ENCODE data around the gene BBS10.
"Not testable (repeated sequence)": the region's sequence is repeated elsewhere in the genome, so short reads cannot be mapped to it uniquely, and the experiment has no call there.

BBS10 gene

DNA sequence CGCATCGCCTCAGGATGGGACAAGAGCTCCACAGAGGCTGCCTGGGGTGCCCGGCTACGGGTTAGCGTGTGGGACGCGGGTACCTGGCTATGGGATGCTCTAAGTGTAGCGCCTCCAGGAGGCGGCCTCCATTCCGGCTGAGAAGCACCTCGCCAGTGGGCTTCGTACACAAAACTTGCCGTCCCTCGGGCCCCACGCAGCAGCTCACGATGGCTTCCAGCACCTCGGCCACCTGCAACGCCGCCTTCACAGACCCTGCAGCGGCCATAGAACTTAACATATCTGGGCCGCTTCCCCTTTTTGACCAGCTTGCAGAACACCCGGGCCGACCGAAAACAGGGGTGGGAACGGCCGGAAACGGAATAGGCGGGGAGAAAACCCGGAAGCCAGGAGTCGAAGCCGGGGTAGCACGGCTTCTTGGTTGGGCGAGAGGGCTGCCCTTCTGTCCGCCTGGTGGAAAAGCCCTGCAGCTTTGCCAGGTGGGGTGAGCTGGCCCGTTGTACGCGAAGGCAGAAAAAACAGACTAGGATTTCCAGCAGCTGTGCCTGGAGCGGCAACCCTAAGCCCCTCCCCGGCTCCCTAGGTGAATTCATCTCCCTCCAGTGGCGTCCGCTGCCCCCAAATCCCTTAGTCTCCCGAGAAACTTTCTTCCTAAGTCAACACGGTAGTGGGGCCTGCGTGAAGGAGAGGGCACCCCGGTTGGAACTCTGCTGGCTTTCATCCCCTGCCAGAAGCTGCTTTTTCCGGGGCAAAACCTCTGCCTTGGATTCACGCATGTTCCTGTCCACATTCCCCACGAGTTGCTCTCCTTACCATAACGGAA lies at the start of gene BBS10:
Gene BBS10, minus strand, starts transcription at position 337 of the 823 bp plus-strand sequence. Its CDS starts 57 bp downstream, at position 280.
- peak; percentile 96 for DNase-seq (ENCODE audit: low spot score)

GRCh38 chr12:76391461-76391860 lies 43.2 kb upstream of the BBS10 start:
- DNase-seq (ENCODE audit: low spot score): no peak

DNA sequence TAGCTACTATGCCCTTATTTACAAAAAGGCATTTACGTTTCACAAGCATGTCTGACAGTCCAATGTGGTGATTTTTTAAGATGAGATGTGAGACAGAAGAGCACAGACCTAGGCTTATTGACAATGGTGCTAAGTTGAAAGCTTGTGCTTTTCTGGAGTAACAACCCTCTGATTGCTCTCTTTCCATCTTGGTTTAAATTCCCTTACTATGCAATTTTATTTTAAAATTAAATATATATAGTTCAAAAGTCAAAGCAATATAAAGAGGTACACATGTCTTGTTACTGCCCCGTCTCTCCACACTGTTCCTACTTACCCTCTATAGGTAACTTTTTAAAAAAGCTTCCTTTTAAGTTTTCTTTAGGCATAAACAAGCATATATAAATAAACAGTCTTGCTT lies 39.4 kb upstream of the BBS10 start:
- no peak for DNase-seq (ENCODE audit: low spot score)

GRCh38 chr12:76384560-76384959 lies 36.3 kb upstream of the BBS10 start:
- DNase-seq (ENCODE audit: low spot score): no peak

GRCh38 chr12:76383988-76384387 lies 35.8 kb upstream of the BBS10 start:
- DNase-seq (ENCODE audit: low spot score): no peak

DNA sequence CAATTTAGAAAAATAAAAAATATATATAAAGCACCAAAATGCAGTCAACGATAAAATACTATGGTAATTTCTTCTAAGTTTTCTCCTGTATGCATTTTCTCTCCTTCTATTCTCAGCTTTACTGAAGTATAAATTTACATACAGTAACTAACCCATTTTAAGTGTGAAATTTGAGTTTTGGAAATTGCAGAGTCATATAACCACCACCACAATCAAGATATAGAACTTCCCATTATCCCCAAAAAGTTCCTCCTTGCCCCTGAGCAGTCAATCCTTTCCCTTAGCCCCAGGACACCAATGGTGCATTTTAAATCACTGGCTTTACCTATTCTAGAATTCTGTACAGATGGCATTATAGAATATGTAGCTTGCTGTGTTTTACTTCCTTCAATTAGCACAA lies 31.0 kb upstream of the BBS10 start:
- DNase-seq (ENCODE audit: low spot score): no peak

- not testable (repeated sequence) for DNase-seq (ENCODE audit: low spot score)
Measured at GRCh38 chr12:76376876-76377275, 28.7 kb upstream of the BBS10 start.

DNA sequence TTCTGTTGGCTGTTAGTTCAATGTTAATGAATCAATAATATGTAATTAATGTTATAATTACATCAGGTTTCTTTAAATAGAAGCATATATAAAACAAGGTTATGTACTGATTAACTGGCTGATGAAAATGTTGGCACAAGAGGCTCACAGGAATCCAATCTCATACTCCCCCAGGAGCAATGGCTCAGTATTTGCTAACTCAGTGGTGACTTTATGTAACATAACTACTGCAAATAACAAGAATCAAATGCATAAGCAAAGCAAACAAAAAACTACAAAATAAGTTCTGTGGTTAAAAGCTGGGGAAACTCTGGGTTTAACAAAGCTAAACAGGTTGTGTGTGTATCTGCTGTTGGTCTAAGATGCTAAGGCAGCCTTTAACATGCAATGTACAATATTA lies 27.7 kb upstream of the BBS10 start:
- DNase-seq (ENCODE audit: low spot score): no peak

DNA sequence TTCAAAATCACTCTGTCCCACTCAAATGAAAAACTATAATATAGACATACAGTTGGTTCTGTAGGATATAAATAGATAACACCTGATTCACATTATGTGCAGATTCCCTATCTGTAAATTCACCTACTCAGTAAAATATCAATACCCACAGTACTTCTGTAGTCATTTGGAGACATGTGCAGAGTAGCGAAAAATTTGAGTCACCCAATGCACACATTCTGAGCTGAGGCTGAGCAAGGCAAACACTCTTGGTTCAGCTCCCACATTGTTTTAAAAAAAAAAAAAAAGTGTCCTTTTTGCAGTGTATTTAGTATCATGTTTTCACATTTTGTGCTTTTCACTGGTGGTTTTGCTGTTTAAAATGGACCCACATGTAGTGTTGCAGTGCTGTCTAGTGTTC lies 27.3 kb upstream of the BBS10 start:
- no peak for DNase-seq (ENCODE audit: low spot score)

GRCh38 chr12:76374386-76375020 lies 26.3 kb upstream of the BBS10 start:
- DNase-seq (ENCODE audit: low spot score): peak; percentile 4

GRCh38 chr12:76368230-76368629 lies 20.0 kb upstream of the BBS10 start:
- DNase-seq (ENCODE audit: low spot score): no peak

GRCh38 chr12:76366163-76366562 lies 17.9 kb upstream of the BBS10 start:
- DNase-seq (ENCODE audit: low spot score): no peak

DNA sequence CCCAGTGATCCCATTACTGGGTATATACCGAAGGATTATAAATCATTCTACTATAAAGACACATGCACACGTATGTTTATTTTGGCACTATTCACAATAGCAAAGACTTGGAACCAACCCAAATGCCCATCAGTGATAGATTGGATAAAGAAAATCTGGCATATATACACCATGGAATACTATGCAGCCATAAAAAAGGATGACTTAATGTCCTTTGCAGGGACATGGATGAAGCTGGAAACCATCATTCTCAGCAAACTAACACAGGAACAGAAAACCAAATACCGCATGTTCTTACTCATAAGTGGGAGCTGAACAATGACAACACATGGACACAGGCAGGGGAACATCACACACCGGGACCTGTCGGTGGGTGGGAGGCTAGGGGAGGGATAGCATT lies 15.9 kb upstream of the BBS10 start:
- DNase-seq (ENCODE audit: low spot score): not testable (repeated sequence)

DNA sequence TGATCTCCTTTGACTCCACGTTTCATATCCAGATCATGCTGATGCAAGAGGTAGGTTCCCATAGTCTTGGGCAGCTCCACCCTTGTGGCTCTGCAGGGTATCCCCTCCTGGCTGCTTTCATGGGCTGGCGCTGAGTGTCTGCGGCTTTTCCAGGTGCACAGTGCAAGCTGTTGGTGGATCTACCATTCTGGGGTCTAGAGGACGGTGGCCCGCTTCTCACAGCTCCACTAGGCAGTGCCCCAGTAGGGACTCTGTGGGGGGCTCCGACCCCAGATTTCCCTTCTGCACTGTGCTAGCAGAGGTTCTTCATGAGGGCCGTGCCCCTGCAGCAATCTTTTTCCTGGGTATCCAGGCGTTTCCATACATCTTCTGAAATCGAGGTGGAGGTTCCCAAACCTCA lies 12.1 kb upstream of the BBS10 start:
- DNase-seq (ENCODE audit: low spot score): no peak

DNA sequence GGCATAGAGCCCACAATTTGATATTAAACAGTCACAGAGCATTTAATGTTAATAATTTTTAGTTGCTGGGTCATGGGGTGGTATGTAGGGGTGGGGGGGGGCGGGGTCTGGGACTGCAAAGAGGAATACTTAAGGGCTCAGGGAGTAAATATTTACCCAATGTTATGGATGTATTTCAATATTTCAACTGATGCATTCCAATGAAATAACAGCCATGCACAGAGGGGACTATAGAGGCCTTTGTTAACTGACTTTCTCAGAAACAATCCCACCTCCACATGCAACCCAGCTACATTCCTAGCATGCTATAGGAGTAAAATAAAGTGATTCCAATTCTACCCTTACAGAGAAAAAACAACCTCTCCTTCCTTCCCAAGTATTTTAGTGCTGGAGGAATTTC lies 7.9 kb upstream of the BBS10 start:
- DNase-seq (ENCODE audit: low spot score): no peak

GRCh38 chr12:76346798-76347420 lies 1.3 kb downstream of the BBS10 start:
- DNase-seq (ENCODE audit: low spot score): peak; percentile 44

DNA sequence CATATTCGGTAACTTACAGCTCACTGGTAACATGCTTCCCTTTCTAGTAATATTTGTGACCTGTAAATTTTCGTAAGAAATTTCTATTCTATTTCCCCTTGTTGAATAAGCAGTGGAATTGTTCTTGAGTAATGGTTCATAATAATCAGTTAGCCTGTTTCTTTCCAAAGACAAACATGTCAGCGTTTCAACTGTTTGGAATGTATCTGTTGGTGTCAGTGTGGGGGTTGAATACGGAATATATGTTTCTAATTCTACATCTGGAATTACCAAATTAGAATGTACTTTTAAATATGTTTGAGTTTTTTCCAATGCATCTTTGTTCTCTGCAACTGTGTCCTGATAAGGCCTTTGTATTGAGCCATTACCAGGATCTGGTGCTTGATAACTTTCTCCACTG lies 2.0 kb downstream of the BBS10 start:
- peak; percentile 20 for DNase-seq (ENCODE audit: low spot score)

GRCh38 chr12:76345569-76345968 lies 2.6 kb downstream of the BBS10 start:
- DNase-seq (ENCODE audit: low spot score): no peak

DNA sequence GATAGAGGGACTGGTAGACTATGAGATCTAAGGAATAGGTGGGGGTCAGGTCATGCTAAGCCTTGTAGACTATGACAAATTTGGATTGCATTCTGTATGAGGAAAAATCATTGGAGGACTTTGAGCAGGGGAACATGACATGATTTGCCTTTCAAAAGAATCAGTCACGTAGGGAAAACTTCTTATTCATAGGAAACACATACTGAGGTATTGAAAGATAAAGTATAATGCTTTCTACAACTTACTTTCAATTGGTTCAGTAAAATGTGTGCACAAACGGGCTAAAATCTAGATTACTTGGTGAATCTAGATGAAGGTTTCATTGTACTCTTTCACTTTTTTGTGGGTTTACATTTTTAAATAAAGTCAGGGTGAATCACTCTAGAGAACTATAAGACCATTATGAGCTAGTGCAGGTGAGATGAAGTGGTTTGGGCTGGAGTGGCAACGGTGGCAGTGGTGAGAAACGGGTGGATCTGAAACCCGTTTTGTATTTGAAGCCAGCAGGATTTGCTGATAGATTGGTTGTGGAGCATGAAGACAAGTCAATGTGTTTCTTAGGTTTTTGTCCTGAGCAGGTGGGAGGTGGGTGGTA lies 6.7 kb downstream of the BBS10 start:
- DNase-seq (ENCODE audit: low spot score): peak; percentile 25

- DNase-seq (ENCODE audit: low spot score): no peak
Measured at GRCh38 chr12:76340680-76341435, 7.4 kb downstream of the BBS10 start.

DNA sequence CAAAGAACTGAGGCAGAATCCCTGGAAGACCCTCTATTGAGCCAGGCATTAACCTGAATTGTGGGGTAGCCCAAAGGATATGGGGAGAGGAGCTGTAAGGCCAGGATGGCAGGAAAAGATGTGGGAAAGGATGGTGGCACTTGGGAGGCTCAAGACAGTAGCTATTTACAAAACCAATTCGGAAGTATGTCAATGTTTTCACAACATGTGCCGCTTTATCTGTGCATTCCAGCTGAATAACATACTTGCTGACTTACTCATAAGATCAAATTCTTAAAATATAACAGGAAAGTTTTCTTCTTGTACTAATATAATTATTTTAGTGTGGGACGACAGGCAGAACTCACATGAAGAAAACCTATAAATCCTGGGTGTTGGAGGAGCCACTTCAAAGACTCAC lies 10.6 kb downstream of the BBS10 start:
- peak; percentile 69 for DNase-seq (ENCODE audit: low spot score)

- no peak for DNase-seq (ENCODE audit: low spot score)
Measured at GRCh38 chr12:76332606-76333005, 15.6 kb downstream of the BBS10 start.

Data from GM03348 (cell line).